Measurements from ENCODE around the gene RPRD1B.
A peak's percentile ranks its signal among the peaks of the same experiment; 100 is the strongest.

RPRD1B gene

DNA sequence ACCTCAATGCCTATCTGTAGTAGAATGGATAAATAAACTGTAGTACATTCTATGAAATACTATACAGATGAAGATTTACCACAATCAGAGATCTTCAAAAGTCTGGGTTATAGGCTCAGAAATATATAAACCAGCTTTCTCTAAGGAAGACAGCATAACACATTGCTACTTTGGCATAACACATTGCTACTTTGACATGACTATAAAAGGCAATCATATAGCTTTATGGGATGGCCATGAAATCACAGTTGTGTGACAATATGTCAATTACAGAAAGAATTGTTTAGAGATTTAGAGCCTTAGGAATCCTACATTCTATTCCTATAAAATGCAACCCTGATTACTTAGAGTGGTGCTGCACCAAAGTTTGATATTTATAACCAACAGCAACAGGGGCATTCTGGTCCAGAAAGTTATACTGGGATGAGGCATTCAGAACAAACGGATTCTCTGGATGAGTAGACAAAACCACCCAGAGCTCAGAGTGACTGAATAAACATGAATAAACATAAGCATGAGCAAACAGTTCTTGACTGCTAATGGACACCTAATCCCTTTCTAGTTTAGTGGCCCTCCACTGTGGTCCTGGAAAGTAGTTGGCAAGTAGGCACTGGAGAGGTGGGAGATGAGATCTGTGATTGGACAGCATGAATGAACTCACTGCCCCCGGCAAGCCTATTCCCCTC is 12.3 kb upstream of the RPRD1B start:
- no peaks in the 10 kb centered on the region for H3K27me3 ChIP-seq (ENCODE audit: control insufficient read depth, insufficient read depth, low read length)
- H3K9me3 ChIP-seq (ENCODE audit: control insufficient read depth, insufficient read depth, low read length), result no peaks in the 10 kb centered on the region
- H3K4me1 ChIP-seq (ENCODE audit: control insufficient read depth, insufficient read depth, low read length), result peaks cover 4% of the 10 kb centered on the region
- peaks cover 10% of the 10 kb centered on the region; the same call in 1 of the 2 replicates for H3K36me3 ChIP-seq (ENCODE audit: control insufficient read depth, insufficient read depth, low read length)
- H3K27ac ChIP-seq (ENCODE audit: low read length), result no peak overlapping the region
- H3K4me3 ChIP-seq (ENCODE audit: low read length), result no peak overlapping the region
- no peak for DNase-seq (ENCODE audit: low read depth, low spot score)
- WGBS (ENCODE audit: insufficient coverage, insufficient read length), result no CpG with 5 or more reads among the region's 2 CpGs

DNA sequence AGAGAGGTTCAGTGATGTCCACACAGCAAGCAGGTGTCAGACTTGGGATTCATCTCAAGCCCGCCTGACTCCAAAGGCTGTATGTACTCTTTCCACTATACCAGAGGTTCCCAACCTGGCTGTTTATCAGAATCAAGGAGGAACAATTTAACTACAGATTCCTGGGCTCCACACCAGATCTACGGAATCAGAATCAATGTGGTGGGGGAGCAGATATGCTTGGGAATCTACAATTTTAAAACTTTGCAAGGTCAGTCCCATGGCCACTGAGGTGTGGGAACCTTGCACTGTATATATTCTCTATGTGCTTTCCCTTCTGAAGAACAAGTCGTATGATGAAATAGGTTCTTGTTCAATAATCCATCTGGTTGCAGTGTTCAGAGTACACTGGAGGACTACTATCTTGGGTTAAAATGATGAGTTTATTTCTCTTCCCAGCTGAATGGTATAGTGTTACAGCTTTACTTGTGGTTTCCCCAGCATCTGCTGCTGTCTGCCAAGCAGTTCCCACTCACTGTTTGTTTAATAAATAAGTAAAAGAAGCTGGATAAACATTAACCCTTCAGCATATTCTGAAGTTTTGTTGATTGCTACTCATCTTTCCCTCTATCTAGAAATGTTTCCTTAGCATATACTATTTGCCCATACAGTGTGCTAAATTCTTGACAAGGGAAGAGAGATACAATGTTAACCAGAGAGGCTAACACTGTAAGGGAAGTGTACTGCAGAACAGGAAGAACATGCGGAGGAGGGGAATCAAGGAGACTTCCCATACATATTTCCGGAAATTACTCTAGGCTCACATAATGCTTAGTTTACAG is 10.2 kb upstream of the RPRD1B start:
- no peak overlapping the region for H3K27ac ChIP-seq (ENCODE audit: low read length)
- H3K36me3 ChIP-seq (ENCODE audit: control insufficient read depth, insufficient read depth, low read length), result 0 out of 2 replicates have a peak, but pooled peaks cover 4% of the 10 kb centered on the region
- H3K4me3 ChIP-seq (ENCODE audit: low read length), result no peak overlapping the region
- DNase-seq (ENCODE audit: low read depth, low spot score), result no peak
- WGBS (ENCODE audit: insufficient coverage, insufficient read length), result no CpG with 5 or more reads among the region's 5 CpGs
- peaks cover 4% of the 10 kb centered on the region for H3K4me1 ChIP-seq (ENCODE audit: control insufficient read depth, insufficient read depth, low read length)
- H3K27me3 ChIP-seq (ENCODE audit: control insufficient read depth, insufficient read depth, low read length), result no peaks in the 10 kb centered on the region
- no peaks in the 10 kb centered on the region for H3K9me3 ChIP-seq (ENCODE audit: control insufficient read depth, insufficient read depth, low read length)

- Histone ChIP-seq H3K9me3 (ENCODE audit: control insufficient read depth, insufficient read depth, low read length) (no peaks in the 10 kb centered on the region), H3K27me3 (ENCODE audit: control insufficient read depth, insufficient read depth, low read length) (no peaks in the 10 kb centered on the region), H3K36me3 (ENCODE audit: control insufficient read depth, insufficient read depth, low read length) (0 out of 2 replicates have a peak, but pooled peaks cover 4% of the 10 kb centered on the region), H3K4me3 (ENCODE audit: low read length) (no peak overlapping the region), H3K27ac (ENCODE audit: low read length) (no peak overlapping the region), H3K4me1 (ENCODE audit: control insufficient read depth, insufficient read depth, low read length) (peaks cover 4% of the 10 kb centered on the region)
- no peak for DNase-seq (ENCODE audit: low read depth, low spot score)
- no CpG with 5 or more reads among the region's 5 CpGs for WGBS (ENCODE audit: insufficient coverage, insufficient read length)
Measured at GRCh38 chr20:38024496-38024895, 9.1 kb upstream of the RPRD1B start.

- Histone ChIP-seq H3K9me3 (ENCODE audit: control insufficient read depth, insufficient read depth, low read length) (no peaks in the 10 kb centered on the region), H3K27ac (ENCODE audit: low read length) (no peak overlapping the region), H3K36me3 (ENCODE audit: control insufficient read depth, insufficient read depth, low read length) (0 out of 2 replicates have a peak, but pooled peaks cover 4% of the 10 kb centered on the region), H3K4me1 (ENCODE audit: control insufficient read depth, insufficient read depth, low read length) (peaks cover 4% of the 10 kb centered on the region), H3K4me3 (ENCODE audit: low read length) (no peak overlapping the region), H3K27me3 (ENCODE audit: control insufficient read depth, insufficient read depth, low read length) (no peaks in the 10 kb centered on the region)
- no CpG with 5 or more reads among the region's 3 CpGs for WGBS (ENCODE audit: insufficient coverage, insufficient read length)
- DNase-seq (ENCODE audit: low read depth, low spot score), result no peak
Measured at GRCh38 chr20:38029453-38029852, 4.1 kb upstream of the RPRD1B start.

- H3K27ac ChIP-seq (ENCODE audit: low read length), result no peak overlapping the region
- H3K4me3 ChIP-seq (ENCODE audit: low read length), result no peak overlapping the region
Measured at GRCh38 chr20:38031957-38032356, 1.6 kb upstream of the RPRD1B start.

GRCh38 chr20:38032585-38033329 is 789 bp upstream of the RPRD1B start:
- Histone ChIP-seq H3K4me3 (ENCODE audit: low read length) (peak overlapping the region; percentile 73; the same call in 1 of the 2 replicates), H3K4me1 (ENCODE audit: control insufficient read depth, insufficient read depth, low read length) (no peaks in the 10 kb centered on the region; the same call in 1 of the 2 replicates), H3K27me3 (ENCODE audit: control insufficient read depth, insufficient read depth, low read length) (no peaks in the 10 kb centered on the region), H3K36me3 (ENCODE audit: control insufficient read depth, insufficient read depth, low read length) (no peaks in the 10 kb centered on the region; the same call in 1 of the 2 replicates), H3K27ac (ENCODE audit: low read length) (no peak overlapping the region), H3K9me3 (ENCODE audit: control insufficient read depth, insufficient read depth, low read length) (no peaks in the 10 kb centered on the region)
- WGBS (ENCODE audit: insufficient coverage, insufficient read length), result no CpG with 5 or more reads among the region's 28 CpGs
- no peak for DNase-seq (ENCODE audit: low read depth, low spot score)

More at GRCh38 chr20:38031957-38032356, 1.6 kb upstream of the RPRD1B start:
- Histone ChIP-seq H3K36me3 (ENCODE audit: control insufficient read depth, insufficient read depth, low read length) (no peaks in the 10 kb centered on the region), H3K4me1 (ENCODE audit: control insufficient read depth, insufficient read depth, low read length) (no peaks in the 10 kb centered on the region; the same call in 1 of the 2 replicates), H3K9me3 (ENCODE audit: control insufficient read depth, insufficient read depth, low read length) (no peaks in the 10 kb centered on the region), H3K27me3 (ENCODE audit: control insufficient read depth, insufficient read depth, low read length) (no peaks in the 10 kb centered on the region)
- DNase-seq (ENCODE audit: low read depth, low spot score), result no peak
- no CpG with 5 or more reads among the region's 3 CpGs for WGBS (ENCODE audit: insufficient coverage, insufficient read length)

DNA sequence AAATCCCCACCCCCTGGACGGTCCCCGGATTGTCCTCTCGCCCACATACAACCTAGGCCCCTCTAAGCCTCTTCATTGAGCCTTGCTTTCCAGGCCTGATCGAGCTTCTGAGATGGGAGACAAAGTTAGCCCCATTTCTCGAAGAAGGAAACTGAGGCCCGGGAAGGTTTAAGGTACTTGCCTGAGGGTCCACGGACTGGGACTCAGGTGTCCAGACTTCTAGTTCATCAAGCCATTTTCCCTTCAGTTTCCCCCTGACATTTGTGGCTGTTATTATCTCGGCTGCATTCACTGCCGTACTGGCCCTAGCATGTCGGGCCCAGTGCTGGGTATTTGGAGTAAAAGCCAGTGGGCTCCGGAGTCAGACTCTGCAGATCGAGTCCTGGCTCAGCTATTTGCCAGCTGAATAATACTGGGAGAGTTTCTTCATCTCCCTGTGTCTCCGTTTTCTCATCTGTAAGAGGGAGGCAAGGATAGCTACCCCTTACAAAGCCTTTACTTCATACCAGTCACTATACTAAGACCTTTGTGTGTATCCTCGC is 633 bp downstream of the RPRD1B start:
- Histone ChIP-seq H3K27me3 (ENCODE audit: control insufficient read depth, insufficient read depth, low read length) (no peaks in the 10 kb centered on the region), H3K27ac (ENCODE audit: low read length) (no peak overlapping the region), H3K4me3 (ENCODE audit: low read length) (peak overlapping the region; percentile 73), H3K36me3 (ENCODE audit: control insufficient read depth, insufficient read depth, low read length) (no peaks in the 10 kb centered on the region; the same call in 1 of the 2 replicates), H3K9me3 (ENCODE audit: control insufficient read depth, insufficient read depth, low read length) (no peaks in the 10 kb centered on the region), H3K4me1 (ENCODE audit: control insufficient read depth, insufficient read depth, low read length) (no peaks in the 10 kb centered on the region; the same call in 1 of the 2 replicates)
- no peak for DNase-seq (ENCODE audit: low read depth, low spot score)
- WGBS (ENCODE audit: insufficient coverage, insufficient read length), result no CpG with 5 or more reads among the region's 14 CpGs

- Histone ChIP-seq H3K9me3 (ENCODE audit: control insufficient read depth, insufficient read depth, low read length) (no peaks in the 10 kb centered on the region), H3K36me3 (ENCODE audit: control insufficient read depth, insufficient read depth, low read length) (no peaks in the 10 kb centered on the region; the same call in 1 of the 2 replicates), H3K27ac (ENCODE audit: low read length) (no peak overlapping the region), H3K27me3 (ENCODE audit: control insufficient read depth, insufficient read depth, low read length) (no peaks in the 10 kb centered on the region), H3K4me1 (ENCODE audit: control insufficient read depth, insufficient read depth, low read length) (no peaks in the 10 kb centered on the region; the same call in 1 of the 2 replicates), H3K4me3 (ENCODE audit: low read length) (no peak overlapping the region)
- no peak for DNase-seq (ENCODE audit: low read depth, low spot score)
- no CpG with 5 or more reads among the region's 6 CpGs for WGBS (ENCODE audit: insufficient coverage, insufficient read length)
Measured at GRCh38 chr20:38034961-38035360, 1.4 kb downstream of the RPRD1B start.

GRCh38 chr20:38036366-38036765 is 2.8 kb downstream of the RPRD1B start:
- Histone ChIP-seq H3K36me3 (ENCODE audit: control insufficient read depth, insufficient read depth, low read length) (no peaks in the 10 kb centered on the region; the same call in 1 of the 2 replicates), H3K27me3 (ENCODE audit: control insufficient read depth, insufficient read depth, low read length) (no peaks in the 10 kb centered on the region), H3K9me3 (ENCODE audit: control insufficient read depth, insufficient read depth, low read length) (no peaks in the 10 kb centered on the region), H3K4me3 (ENCODE audit: low read length) (no peak overlapping the region), H3K27ac (ENCODE audit: low read length) (no peak overlapping the region), H3K4me1 (ENCODE audit: control insufficient read depth, insufficient read depth, low read length) (no peaks in the 10 kb centered on the region; the same call in 1 of the 2 replicates)
- no peak for DNase-seq (ENCODE audit: low read depth, low spot score)
- WGBS (ENCODE audit: insufficient coverage, insufficient read length), result no CpG with 5 or more reads among the region's 5 CpGs

DNA sequence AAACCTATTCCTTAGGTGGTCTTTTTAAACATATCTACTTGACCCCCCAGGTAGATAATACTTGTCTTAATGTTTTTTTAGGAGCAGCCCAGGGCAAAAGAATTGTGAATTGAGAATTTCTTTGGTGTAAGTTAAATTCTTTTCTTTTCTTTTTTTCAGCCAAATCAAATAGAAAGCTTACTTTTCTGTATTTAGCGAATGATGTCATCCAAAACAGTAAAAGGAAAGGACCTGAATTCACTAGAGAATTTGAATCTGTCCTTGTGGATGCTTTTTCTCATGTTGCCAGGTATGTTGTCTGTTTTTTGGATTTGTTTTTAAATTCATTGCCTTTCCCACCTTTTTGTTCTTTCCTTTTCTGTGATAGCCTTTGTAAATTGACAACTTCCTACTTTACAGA is 6.7 kb downstream of the RPRD1B start:
- Histone ChIP-seq H3K27ac (ENCODE audit: low read length) (no peak overlapping the region), H3K36me3 (ENCODE audit: control insufficient read depth, insufficient read depth, low read length) (no peaks in the 10 kb centered on the region; the same call in 1 of the 2 replicates), H3K4me3 (ENCODE audit: low read length) (no peak overlapping the region), H3K27me3 (ENCODE audit: control insufficient read depth, insufficient read depth, low read length) (no peaks in the 10 kb centered on the region), H3K9me3 (ENCODE audit: control insufficient read depth, insufficient read depth, low read length) (no peaks in the 10 kb centered on the region), H3K4me1 (ENCODE audit: control insufficient read depth, insufficient read depth, low read length) (no peaks in the 10 kb centered on the region; the same call in 1 of the 2 replicates)
- no CpG with 5 or more reads among the region's 1 CpG for WGBS (ENCODE audit: insufficient coverage, insufficient read length)
- no peak for DNase-seq (ENCODE audit: low read depth, low spot score)
